Thyroid gland (tissue), 4 donors: ENCODE data around the gene HACD2.

Experiments used
- CTCF ChIP-seq, 6 experiments: fragments of 200-600 bp in 3 of 6; fragments of 450-650 bp in 3 of 6; sonication (generic) in 3 of 6; IDR thresholded peaks; one replicate each; pipeline ENCODE4 v1.5.1; 2016 to 2019; ENCODE audit warnings: antibody characterized with exemption in 6 of 6, mild to moderate bottlenecking in 2 of 6, inconsistent platforms in 1 of 6, moderate library complexity in 1 of 6
- POLR2A ChIP-seq, 2 donors: fragments of 450-650 bp; IDR thresholded peaks; one replicate each; pipeline ENCODE4 v1.6.1; 2017; ENCODE audit warnings: antibody characterized with exemption in 2 of 2, mild to moderate bottlenecking in 2 of 2, moderate library complexity in 1 of 2

GRCh38 chr3:123505820-123506219, 79.0 kb downstream of the HACD2 start:
- TF ChIP-seq CTCF (IDR thresholded peaks at IDR 0.05) = no peak
- no peak for TF ChIP-seq POLR2A (IDR thresholded peaks at IDR 0.05)
